H1 (cell line): ENCODE results near the gene PALM2AKAP2. TPM values are rescaled to one million over a fixed set of nuclear protein-coding genes. Genes with fewer than 3 reads are reported as not detected.

Source experiments
- KDM5A ChIP-seq: fragments of 200-600 bp; IDR thresholded peaks from 2 replicates; pipeline ENCODE4 v1.7.1; 2012; ENCODE audit warnings: mild to moderate bottlenecking, low read length, inconsistent platforms, mixed read lengths
- YY1 ChIP-seq: IDR thresholded peaks from 2 replicates; pipeline ENCODE4 v1.6.1; 2011; ENCODE audit warnings: low read depth, mild to moderate bottlenecking, low read length
- polyA plus RNA-seq, 7 experiments: library from polyadenylated mRNA; depleted of rRNA in 3 of 7; stranded (reverse) in 5 of 7; unstranded in 2 of 7; fragments of >200 nt in 5 of 7; fragments of 200-250 nt in 2 of 7; gene quantifications; 1 replicate in 5 of 7; 2 replicates in 1 of 7; 4 replicates in 1 of 7; pipeline versions ENCODE4 v1.2.1 to v1.2.3, GENCODE V29; 2011 to 2013; ENCODE audit warnings: missing spikeins in 2 of 7, mixed read lengths in 2 of 7
- total RNA-seq: library from RNA; stranded (reverse); fragmentation: NEBNext Ultra II Directional; extraction: Animal tissue kit (Norgen Biotek cat#: 25700); gene quantifications from 2 replicates; pipeline ENCODE4 v1.2.1, GENCODE V29; 2021
- TF ChIP-seq, protein P1 (sequence below): fragments of 300-600 bp; sonication (generic); IDR thresholded peaks from 2 replicates; pipeline ENCODE4 v1.7.1; 2012; ENCODE audit warnings: low read length, moderate library complexity, mild to moderate bottlenecking, inconsistent platforms; ENCODE audit not compliant: insufficient replicate concordance
- TF ChIP-seq, protein P2 (sequence below): IDR thresholded peaks from 2 replicates; pipeline ENCODE4 v1.6.1; 2012; ENCODE audit warnings: inconsistent platforms

Gene PALM2AKAP2
- total and polyA plus RNA-seq, 2 of the 8 experiments (the other 6 are each of a cell fraction or from before 2014, with no cell fraction given), result 0.38 to 20.5 TPM

DNA sequence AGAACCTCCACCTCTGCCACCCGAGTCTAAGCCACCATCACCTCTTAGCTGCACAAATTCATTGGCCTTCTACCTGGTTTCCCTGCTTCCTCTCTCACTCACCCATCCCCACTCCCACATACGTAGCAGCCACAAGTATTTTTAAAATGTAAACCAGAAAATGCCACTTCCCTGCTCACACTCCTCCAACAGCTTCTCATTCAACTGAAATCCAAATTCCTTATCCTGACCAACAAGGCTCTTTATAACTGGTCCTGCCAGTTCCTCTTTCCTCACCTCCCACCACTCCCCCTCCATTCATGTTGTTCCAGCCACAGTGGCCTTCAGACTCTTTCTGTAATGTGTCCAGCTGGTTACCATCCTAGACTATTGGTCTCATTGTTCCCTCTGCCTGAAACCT, 25.0 kb upstream of the PALM2AKAP2 start (continued):
- TF ChIP-seq, protein P1, sequence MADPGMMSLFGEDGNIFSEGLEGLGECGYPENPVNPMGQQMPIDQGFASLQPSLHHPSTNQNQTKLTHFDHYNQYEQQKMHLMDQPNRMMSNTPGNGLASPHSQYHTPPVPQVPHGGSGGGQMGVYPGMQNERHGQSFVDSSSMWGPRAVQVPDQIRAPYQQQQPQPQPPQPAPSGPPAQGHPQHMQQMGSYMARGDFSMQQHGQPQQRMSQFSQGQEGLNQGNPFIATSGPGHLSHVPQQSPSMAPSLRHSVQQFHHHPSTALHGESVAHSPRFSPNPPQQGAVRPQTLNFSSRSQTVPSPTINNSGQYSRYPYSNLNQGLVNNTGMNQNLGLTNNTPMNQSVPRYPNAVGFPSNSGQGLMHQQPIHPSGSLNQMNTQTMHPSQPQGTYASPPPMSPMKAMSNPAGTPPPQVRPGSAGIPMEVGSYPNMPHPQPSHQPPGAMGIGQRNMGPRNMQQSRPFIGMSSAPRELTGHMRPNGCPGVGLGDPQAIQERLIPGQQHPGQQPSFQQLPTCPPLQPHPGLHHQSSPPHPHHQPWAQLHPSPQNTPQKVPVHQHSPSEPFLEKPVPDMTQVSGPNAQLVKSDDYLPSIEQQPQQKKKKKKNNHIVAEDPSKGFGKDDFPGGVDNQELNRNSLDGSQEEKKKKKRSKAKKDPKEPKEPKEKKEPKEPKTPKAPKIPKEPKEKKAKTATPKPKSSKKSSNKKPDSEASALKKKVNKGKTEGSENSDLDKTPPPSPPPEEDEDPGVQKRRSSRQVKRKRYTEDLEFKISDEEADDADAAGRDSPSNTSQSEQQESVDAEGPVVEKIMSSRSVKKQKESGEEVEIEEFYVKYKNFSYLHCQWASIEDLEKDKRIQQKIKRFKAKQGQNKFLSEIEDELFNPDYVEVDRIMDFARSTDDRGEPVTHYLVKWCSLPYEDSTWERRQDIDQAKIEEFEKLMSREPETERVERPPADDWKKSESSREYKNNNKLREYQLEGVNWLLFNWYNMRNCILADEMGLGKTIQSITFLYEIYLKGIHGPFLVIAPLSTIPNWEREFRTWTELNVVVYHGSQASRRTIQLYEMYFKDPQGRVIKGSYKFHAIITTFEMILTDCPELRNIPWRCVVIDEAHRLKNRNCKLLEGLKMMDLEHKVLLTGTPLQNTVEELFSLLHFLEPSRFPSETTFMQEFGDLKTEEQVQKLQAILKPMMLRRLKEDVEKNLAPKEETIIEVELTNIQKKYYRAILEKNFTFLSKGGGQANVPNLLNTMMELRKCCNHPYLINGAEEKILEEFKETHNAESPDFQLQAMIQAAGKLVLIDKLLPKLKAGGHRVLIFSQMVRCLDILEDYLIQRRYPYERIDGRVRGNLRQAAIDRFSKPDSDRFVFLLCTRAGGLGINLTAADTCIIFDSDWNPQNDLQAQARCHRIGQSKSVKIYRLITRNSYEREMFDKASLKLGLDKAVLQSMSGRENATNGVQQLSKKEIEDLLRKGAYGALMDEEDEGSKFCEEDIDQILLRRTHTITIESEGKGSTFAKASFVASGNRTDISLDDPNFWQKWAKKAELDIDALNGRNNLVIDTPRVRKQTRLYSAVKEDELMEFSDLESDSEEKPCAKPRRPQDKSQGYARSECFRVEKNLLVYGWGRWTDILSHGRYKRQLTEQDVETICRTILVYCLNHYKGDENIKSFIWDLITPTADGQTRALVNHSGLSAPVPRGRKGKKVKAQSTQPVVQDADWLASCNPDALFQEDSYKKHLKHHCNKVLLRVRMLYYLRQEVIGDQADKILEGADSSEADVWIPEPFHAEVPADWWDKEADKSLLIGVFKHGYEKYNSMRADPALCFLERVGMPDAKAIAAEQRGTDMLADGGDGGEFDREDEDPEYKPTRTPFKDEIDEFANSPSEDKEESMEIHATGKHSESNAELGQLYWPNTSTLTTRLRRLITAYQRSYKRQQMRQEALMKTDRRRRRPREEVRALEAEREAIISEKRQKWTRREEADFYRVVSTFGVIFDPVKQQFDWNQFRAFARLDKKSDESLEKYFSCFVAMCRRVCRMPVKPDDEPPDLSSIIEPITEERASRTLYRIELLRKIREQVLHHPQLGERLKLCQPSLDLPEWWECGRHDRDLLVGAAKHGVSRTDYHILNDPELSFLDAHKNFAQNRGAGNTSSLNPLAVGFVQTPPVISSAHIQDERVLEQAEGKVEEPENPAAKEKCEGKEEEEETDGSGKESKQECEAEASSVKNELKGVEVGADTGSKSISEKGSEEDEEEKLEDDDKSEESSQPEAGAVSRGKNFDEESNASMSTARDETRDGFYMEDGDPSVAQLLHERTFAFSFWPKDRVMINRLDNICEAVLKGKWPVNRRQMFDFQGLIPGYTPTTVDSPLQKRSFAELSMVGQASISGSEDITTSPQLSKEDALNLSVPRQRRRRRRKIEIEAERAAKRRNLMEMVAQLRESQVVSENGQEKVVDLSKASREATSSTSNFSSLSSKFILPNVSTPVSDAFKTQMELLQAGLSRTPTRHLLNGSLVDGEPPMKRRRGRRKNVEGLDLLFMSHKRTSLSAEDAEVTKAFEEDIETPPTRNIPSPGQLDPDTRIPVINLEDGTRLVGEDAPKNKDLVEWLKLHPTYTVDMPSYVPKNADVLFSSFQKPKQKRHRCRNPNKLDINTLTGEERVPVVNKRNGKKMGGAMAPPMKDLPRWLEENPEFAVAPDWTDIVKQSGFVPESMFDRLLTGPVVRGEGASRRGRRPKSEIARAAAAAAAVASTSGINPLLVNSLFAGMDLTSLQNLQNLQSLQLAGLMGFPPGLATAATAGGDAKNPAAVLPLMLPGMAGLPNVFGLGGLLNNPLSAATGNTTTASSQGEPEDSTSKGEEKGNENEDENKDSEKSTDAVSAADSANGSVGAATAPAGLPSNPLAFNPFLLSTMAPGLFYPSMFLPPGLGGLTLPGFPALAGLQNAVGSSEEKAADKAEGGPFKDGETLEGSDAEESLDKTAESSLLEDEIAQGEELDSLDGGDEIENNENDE, result no peak
- TF ChIP-seq, protein P2, sequence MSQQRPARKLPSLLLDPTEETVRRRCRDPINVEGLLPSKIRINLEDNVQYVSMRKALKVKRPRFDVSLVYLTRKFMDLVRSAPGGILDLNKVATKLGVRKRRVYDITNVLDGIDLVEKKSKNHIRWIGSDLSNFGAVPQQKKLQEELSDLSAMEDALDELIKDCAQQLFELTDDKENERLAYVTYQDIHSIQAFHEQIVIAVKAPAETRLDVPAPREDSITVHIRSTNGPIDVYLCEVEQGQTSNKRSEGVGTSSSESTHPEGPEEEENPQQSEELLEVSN, result no peak
- TF ChIP-seq KDM5A, result no peak
- TF ChIP-seq YY1, result no peak
